SK-N-SH treated with all-trans-retinoic acid at 6 μM for 48 hours (cell line): Measurements from ENCODE around the gene LGMN.

Experiments used
- ATAC-seq: fragments of 200-7000 bp; cut with Tn5 transposase; 3 replicates; pipeline ENCODE4 v1.9.1; 2020; ENCODE audit warnings: mild to moderate bottlenecking, moderate library complexity
- ARNTL ChIP-seq: fragments of 450-650 bp; formaldehyde crosslinking; IDR thresholded peaks from 2 replicates; pipeline ENCODE4 v1.5.0; 2020; ENCODE audit warnings: low read depth, mild to moderate bottlenecking, moderate library complexity, borderline replicate concordance
- CSDC2 ChIP-seq: fragments of 250-450 bp; sonication (Bioruptor Pico); IDR thresholded peaks from 2 replicates; pipeline ENCODE4 v1.5.0; 2020; ENCODE audit warnings: mild to moderate bottlenecking, moderate library complexity
- ESRRG ChIP-seq: fragments of 250-450 bp; sonication (Bioruptor Pico); IDR thresholded peaks from 2 replicates; pipeline ENCODE4 v1.6.1; 2021; ENCODE audit warnings: mild to moderate bottlenecking
- GLIS3 ChIP-seq: fragments of 250-450 bp; sonication (Bioruptor Pico); IDR thresholded peaks from 2 replicates; pipeline ENCODE4 v1.5.0; 2020; ENCODE audit warnings: mild to moderate bottlenecking, moderate library complexity
- ISL1 ChIP-seq: fragments of 250-450 bp; sonication (Bioruptor Pico); IDR thresholded peaks from 2 replicates; pipeline ENCODE4 v2.1.2; 2022; ENCODE audit warnings: mild to moderate bottlenecking, moderate library complexity
- OSR1 ChIP-seq: fragments of 250-450 bp; sonication (Bioruptor Pico); IDR thresholded peaks from 2 replicates; pipeline ENCODE4 v1.8.0; 2022; ENCODE audit warnings: moderate library complexity, mild to moderate bottlenecking, inconsistent platforms
- PPARA ChIP-seq: fragments of 250-450 bp; sonication (Bioruptor Pico); IDR thresholded peaks from 2 replicates; pipeline ENCODE4 v1.5.0; 2020; ENCODE audit warnings: mild to moderate bottlenecking, borderline replicate concordance
- RARB ChIP-seq: fragments of 250-450 bp; sonication (Bioruptor Pico); IDR thresholded peaks from 2 replicates; pipeline ENCODE4 v1.8.0; 2021; ENCODE audit warnings: mild to moderate bottlenecking, moderate library complexity
- SNAI2 ChIP-seq: fragments of 250-450 bp; sonication (Bioruptor Pico); IDR thresholded peaks from 2 replicates; pipeline ENCODE4 v1.5.0; 2020; ENCODE audit warnings: mild to moderate bottlenecking, moderate library complexity
- TCF4 ChIP-seq: fragments of 250-450 bp; sonication (Bioruptor Pico); IDR thresholded peaks from 2 replicates; pipeline ENCODE4 v1.8.0; 2021; ENCODE audit warnings: mild to moderate bottlenecking, moderate library complexity, borderline replicate concordance
- TOX ChIP-seq: fragments of 250-450 bp; sonication (Bioruptor Pico); IDR thresholded peaks from 2 replicates; pipeline ENCODE4 v1.8.0; 2021; ENCODE audit warnings: mild to moderate bottlenecking, moderate library complexity, borderline replicate concordance
- ZC3H10 ChIP-seq: fragments of 250-450 bp; sonication (Bioruptor Pico); IDR thresholded peaks from 2 replicates; pipeline ENCODE4 v1.5.1; 2021; ENCODE audit warnings: mild to moderate bottlenecking, moderate library complexity
- ZFP3 ChIP-seq: fragments of 250-450 bp; sonication (Bioruptor Pico); IDR thresholded peaks from 2 replicates; pipeline ENCODE4 v1.5.0; 2020; ENCODE audit warnings: mild to moderate bottlenecking, moderate library complexity
- ZFP30 ChIP-seq: fragments of 450-650 bp; formaldehyde crosslinking; IDR thresholded peaks from 2 replicates; pipeline ENCODE4 v1.5.0; 2022; ENCODE audit warnings: mild to moderate bottlenecking, moderate library complexity
- ZNF565 ChIP-seq: fragments of 450-650 bp; formaldehyde crosslinking; conservative IDR thresholded peaks from 2 replicates; pipeline ENCODE4 v1.5.0; 2020; ENCODE audit warnings: low read depth, mild to moderate bottlenecking, moderate library complexity
- ZNF8 ChIP-seq: fragments of 450-650 bp; formaldehyde crosslinking; IDR thresholded peaks from 2 replicates; pipeline ENCODE4 v1.5.0; 2020; ENCODE audit warnings: mild to moderate bottlenecking, moderate library complexity
- TF ChIP-seq, protein P1 (sequence below): fragments of 250-450 bp; sonication (Bioruptor Pico); IDR thresholded peaks from 2 replicates; pipeline ENCODE4 v1.8.0; 2020; ENCODE audit warnings: mild to moderate bottlenecking, moderate library complexity, borderline replicate concordance
- TF ChIP-seq, protein P2 (sequence below): fragments of 250-450 bp; sonication (Bioruptor Pico); IDR thresholded peaks from 2 replicates; pipeline ENCODE4 v1.5.1; 2021; ENCODE audit warnings: mild to moderate bottlenecking, moderate library complexity
- TF ChIP-seq, protein P3 (sequence below): fragments of 250-450 bp; sonication (Bioruptor Pico); IDR thresholded peaks from 2 replicates; pipeline ENCODE4 v1.8.0; 2021; ENCODE audit warnings: low read depth, mild to moderate bottlenecking, moderate library complexity, borderline replicate concordance
- TF ChIP-seq, protein P4 (sequence below): fragments of 250-450 bp; sonication (Bioruptor Pico); IDR thresholded peaks from 2 replicates; pipeline ENCODE4 v1.5.1; 2020; ENCODE audit warnings: low read depth, mild to moderate bottlenecking, moderate library complexity

The LGMN gene

DNA sequence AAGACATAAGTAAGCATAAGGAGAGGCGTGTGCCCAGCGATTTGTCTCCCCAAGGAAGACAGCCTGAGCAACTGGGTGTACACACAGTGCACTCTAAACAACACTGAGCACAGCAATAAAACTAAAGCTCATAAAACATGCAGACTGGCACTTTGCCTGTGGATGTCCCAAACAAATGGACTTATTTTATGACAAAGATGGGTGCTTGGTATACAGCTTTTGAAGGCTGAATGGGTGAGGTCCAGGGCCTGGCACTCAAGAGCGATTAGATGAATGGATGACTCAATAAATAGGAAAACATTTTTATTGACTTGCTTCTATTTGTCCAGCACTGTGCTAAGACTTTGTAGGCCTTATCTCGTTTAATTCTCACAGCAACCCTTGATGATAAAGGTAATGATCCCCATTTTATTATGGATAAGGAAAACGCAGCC is 28.5 kb downstream of the LGMN start (continued):
- TF ChIP-seq, protein P1, sequence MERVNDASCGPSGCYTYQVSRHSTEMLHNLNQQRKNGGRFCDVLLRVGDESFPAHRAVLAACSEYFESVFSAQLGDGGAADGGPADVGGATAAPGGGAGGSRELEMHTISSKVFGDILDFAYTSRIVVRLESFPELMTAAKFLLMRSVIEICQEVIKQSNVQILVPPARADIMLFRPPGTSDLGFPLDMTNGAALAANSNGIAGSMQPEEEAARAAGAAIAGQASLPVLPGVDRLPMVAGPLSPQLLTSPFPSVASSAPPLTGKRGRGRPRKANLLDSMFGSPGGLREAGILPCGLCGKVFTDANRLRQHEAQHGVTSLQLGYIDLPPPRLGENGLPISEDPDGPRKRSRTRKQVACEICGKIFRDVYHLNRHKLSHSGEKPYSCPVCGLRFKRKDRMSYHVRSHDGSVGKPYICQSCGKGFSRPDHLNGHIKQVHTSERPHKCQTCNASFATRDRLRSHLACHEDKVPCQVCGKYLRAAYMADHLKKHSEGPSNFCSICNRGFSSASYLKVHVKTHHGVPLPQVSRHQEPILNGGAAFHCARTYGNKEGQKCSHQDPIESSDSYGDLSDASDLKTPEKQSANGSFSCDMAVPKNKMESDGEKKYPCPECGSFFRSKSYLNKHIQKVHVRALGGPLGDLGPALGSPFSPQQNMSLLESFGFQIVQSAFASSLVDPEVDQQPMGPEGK (CRISPR knock-in tag), result no peak

DNA sequence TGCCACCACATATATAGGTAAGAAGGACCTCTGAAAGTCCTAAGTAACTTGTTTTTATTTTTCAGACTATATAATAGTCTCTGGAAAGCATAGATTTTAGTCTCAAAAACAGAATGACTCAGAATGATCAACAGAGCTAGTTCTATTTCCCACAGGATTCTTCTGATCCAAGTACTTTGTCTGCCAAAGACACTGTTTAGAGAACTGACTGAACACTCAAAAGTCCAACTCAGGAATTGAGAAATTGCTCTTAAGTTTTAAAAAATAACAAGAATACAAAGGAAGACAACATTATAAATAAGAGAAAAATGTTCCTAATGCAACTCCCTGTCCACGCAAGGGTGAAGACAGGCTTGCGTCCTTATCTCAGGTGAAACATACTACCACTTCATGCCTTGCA is 29.0 kb downstream of the LGMN start:
- TF ChIP-seq, protein P2, sequence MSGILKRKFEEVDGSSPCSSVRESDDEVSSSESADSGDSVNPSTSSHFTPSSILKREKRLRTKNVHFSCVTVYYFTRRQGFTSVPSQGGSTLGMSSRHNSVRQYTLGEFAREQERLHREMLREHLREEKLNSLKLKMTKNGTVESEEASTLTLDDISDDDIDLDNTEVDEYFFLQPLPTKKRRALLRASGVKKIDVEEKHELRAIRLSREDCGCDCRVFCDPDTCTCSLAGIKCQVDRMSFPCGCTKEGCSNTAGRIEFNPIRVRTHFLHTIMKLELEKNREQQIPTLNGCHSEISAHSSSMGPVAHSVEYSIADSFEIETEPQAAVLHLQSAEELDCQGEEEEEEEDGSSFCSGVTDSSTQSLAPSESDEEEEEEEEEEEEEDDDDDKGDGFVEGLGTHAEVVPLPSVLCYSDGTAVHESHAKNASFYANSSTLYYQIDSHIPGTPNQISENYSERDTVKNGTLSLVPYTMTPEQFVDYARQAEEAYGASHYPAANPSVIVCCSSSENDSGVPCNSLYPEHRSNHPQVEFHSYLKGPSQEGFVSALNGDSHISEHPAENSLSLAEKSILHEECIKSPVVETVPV, result no peak
- no peak for TF ChIP-seq ISL1 (CRISPR knock-in tag)
- no peak for TF ChIP-seq PPARA (CRISPR knock-in tag)
- no peak for TF ChIP-seq ZC3H10 (CRISPR knock-in tag)
- no peak for TF ChIP-seq SNAI2 (CRISPR knock-in tag)
- TF ChIP-seq ZFP3 (CRISPR knock-in tag), result no peak
- no peak for TF ChIP-seq CSDC2 (CRISPR knock-in tag)
- no peak for TF ChIP-seq TCF4 (CRISPR knock-in tag)
- no peak for TF ChIP-seq TOX (CRISPR knock-in tag)
- no peak for TF ChIP-seq ZNF8
- TF ChIP-seq, protein P1 (CRISPR knock-in tag), result no peak
- TF ChIP-seq GLIS3 (CRISPR knock-in tag), result no peak
- TF ChIP-seq, all 23 proteins: peak for 0
- ATAC-seq, result no peak

DNA sequence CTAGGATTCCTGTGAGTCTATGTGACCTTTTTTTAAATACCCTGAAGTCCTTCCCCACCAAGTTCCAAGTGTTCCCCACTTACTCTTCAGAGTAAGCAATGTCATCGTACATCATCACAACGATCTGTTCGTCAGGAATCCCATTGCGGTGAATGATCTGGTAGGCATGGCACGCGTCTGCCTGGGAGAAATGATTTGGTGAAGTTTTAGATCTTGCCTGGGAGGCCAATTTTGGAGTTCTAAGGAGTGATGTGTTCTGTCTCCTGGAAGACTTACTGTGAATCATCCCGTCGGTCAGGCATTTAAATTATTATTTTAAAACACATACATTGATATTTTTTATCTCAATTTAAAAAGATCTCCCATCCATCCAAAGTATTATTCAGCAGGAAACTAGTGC is 29.8 kb downstream of the LGMN start:
- TF ChIP-seq ESRRG (CRISPR knock-in tag), result no peak
- no peak for ATAC-seq

DNA sequence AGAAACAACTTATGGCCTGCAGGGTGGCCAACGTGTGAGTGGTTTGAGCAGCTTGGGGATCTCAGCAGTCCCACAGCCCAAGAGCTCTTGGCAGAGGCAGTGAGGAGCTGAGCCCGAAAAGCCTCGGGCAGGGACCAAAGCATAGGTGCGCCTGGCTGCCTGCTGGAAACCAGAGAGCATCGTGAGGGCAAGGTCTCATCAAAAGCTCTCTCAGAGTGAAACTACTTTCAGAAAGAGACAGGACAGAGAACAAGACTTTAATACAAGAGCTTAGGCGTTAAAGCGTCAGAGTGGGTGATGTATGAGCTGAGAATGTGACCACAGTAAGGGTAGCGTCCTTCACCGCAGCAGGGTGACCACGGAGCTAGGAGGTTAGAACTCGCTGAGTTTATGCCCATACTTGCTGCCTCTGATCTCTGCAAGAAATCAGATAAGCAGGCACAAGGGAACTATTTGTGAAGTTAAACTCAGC is 30.8 kb downstream of the LGMN start:
- no peak for ATAC-seq
- TF ChIP-seq TOX (CRISPR knock-in tag) (no peak), ISL1 (CRISPR knock-in tag) (no peak), GLIS3 (CRISPR knock-in tag) (no peak), TCF4 (CRISPR knock-in tag) (no peak), ARNTL (CRISPR knock-in tag) (no peak), OSR1 (CRISPR knock-in tag) (no peak), ZNF565 (no peak), ZFP3 (CRISPR knock-in tag) (no peak), CSDC2 (CRISPR knock-in tag) (no peak), ZC3H10 (CRISPR knock-in tag) (no peak), SNAI2 (CRISPR knock-in tag) (no peak), RARB (no peak), ZFP30 (CRISPR knock-in tag) (no peak), PPARA (CRISPR knock-in tag) (no peak), ZNF8 (no peak)
- TF ChIP-seq, protein P3, sequence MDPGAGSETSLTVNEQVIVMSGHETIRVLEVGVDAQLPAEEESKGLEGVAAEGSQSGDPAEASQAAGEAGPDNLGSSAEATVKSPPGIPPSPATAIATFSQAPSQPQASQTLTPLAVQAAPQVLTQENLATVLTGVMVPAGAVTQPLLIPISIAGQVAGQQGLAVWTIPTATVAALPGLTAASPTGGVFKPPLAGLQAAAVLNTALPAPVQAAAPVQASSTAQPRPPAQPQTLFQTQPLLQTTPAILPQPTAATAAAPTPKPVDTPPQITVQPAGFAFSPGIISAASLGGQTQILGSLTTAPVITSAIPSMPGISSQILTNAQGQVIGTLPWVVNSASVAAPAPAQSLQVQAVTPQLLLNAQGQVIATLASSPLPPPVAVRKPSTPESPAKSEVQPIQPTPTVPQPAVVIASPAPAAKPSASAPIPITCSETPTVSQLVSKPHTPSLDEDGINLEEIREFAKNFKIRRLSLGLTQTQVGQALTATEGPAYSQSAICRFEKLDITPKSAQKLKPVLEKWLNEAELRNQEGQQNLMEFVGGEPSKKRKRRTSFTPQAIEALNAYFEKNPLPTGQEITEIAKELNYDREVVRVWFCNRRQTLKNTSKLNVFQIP (CRISPR knock-in tag), result no peak
- TF ChIP-seq, protein P4, sequence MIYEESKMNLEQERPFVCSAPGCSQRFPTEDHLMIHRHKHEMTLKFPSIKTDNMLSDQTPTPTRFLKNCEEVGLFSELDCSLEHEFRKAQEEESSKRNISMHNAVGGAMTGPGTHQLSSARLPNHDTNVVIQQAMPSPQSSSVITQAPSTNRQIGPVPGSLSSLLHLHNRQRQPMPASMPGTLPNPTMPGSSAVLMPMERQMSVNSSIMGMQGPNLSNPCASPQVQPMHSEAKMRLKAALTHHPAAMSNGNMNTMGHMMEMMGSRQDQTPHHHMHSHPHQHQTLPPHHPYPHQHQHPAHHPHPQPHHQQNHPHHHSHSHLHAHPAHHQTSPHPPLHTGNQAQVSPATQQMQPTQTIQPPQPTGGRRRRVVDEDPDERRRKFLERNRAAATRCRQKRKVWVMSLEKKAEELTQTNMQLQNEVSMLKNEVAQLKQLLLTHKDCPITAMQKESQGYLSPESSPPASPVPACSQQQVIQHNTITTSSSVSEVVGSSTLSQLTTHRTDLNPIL (CRISPR knock-in tag), result no peak
- TF ChIP-seq, protein P2, result no peak
- TF ChIP-seq, protein P1 (CRISPR knock-in tag), result no peak
